Measurements from ENCODE around the gene POLA1. TPM values are rescaled to one million over a fixed set of nuclear protein-coding genes. Genes with fewer than 3 reads are reported as not detected.

POLA1 gene
- total RNA-seq, 2 donors from 2014 or later, result 7.9 to 19.6 TPM

DNA sequence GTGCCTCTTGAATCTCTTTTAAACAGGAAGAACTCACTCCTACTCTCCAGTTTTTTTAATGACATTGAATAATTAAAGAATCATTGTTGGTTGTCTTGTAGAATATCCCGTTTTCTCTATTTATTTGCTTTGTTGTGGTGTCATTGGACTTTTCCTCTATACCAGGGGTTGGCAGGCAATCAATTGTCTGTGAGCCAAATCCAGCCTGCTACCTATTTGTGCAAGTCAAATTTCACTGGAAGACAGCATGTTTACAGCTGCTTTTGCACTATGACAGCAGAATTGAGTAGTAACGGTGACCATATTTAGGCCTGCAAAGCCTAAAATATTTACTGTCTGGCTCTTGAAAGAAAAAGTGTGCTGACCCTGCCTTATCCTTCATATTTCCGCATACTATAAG, 34.8 kb downstream of the POLA1 start:
- Histone ChIP-seq H3K9me3 (no peaks in the 10 kb centered on the region), H3K27me3 (no peaks in the 10 kb centered on the region), H3K27ac (no peak overlapping the region), H3K4me3 (no peak overlapping the region), H3K4me1 (no peaks in the 10 kb centered on the region), H3K9ac (ENCODE audit: low read depth in 2 of 2, low read length in 2 of 2) (no peak overlapping the region), H3K36me3 (no peaks in the 10 kb centered on the region)
- intact Hi-C loops (cut with DNase I), result no loop called here
- no peak for DNase-seq
- TF ChIP-seq CTCF (IDR thresholded peaks at IDR 0.05), result no peak

DNA sequence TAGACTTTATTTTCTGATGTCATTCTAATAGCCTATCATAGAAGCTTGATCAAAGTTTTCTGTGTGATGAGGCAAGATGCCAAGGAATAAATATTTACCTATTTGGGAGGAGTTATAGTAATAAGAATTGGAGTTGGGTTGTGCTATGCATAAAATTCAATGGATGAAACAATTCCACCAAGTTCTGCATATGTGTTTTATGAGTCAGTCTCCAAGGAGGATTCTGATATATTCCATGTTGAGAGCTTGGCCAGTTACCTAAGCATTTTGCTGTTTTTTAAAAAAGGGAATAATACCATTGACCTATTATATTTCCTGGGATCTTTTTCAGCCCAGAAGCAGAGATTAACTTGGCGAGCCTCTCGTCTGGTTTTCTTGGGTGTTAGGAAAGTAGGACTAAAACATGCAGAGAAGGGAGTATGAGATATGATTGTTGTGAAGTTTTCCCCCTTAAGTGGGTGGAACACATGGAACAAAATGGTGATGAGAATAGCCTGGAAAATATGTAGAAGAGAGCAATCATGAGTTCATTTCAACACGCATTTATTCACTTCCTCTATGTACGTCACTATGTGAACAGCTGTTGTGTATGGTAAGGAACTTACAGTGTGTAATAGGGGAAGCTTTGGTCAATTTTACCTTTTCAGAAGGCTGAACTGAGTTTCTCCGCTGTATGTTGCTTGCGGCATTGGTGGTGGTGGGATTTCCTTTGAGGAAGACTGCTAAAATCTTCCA, 39.2 kb downstream of the POLA1 start:
- Histone ChIP-seq H3K9me3 (no peaks in the 10 kb centered on the region), H3K9ac (ENCODE audit: low read depth in 2 of 2, low read length in 2 of 2) (no peak overlapping the region), H3K36me3 (no peaks in the 10 kb centered on the region), H3K4me1 (no peaks in the 10 kb centered on the region), H3K4me3 (no peak overlapping the region), H3K27me3 (no peaks in the 10 kb centered on the region), H3K27ac (no peak overlapping the region)
- no peak for TF ChIP-seq CTCF (IDR thresholded peaks at IDR 0.05)
- DNase-seq, result no peak
- intact Hi-C loops (cut with DNase I), result no loop called here

DNA sequence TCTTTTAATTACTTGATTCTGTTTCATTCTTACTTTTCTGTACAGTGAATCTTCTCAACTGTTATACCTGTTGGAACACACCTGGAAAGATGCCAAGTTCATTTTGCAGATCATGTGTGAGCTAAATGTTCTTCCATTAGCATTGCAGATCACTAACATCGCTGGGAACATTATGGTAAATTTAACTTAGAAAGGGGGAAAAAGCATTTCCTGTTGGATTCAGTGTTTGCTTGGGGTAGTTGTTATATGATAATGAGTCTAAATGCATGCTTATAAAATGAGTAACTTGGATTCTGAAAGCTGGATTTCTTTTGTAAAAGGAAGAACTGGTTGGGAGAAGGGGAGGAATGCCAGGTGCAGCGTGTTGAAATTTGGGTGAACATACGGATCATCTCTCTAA, 47.6 kb downstream of the POLA1 start:
- no peak for TF ChIP-seq CTCF (IDR thresholded peaks at IDR 0.05)
- H3K9me3 ChIP-seq, result no peaks in the 10 kb centered on the region
- H3K4me1 ChIP-seq, result no peaks in the 10 kb centered on the region
- H3K27ac ChIP-seq, result no peak overlapping the region
- no peak overlapping the region for H3K9ac ChIP-seq (ENCODE audit: low read depth in 2 of 2, low read length in 2 of 2)
- H3K4me3 ChIP-seq, result no peak overlapping the region
- no peak for DNase-seq
- intact Hi-C loops (cut with DNase I), result no loop called here
- H3K27me3 ChIP-seq, result no peaks in the 10 kb centered on the region
- no peaks in the 10 kb centered on the region for H3K36me3 ChIP-seq

DNA sequence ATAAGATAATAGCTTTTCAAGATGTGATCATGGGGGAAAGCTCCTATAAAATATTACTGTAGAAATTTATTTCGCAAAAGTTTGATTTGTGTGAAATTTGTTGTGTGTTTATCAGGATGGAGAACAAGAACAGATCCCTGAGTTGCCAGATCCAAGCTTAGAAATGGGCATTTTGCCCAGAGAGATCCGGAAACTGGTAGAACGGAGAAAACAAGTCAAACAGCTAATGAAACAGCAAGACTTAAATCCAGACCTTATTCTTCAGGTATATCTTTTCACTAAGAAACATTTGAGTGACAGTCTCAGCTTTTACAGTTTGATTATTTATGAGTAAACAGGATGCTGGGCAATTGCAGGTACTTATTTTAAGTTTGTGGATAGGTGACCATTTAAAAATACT, 54.5 kb downstream of the POLA1 start:
- no peaks in the 10 kb centered on the region for H3K27me3 ChIP-seq
- H3K4me1 ChIP-seq, result no peaks in the 10 kb centered on the region
- H3K27ac ChIP-seq, result no peak overlapping the region
- H3K4me3 ChIP-seq, result no peak overlapping the region
- no peaks in the 10 kb centered on the region for H3K36me3 ChIP-seq
- H3K9me3 ChIP-seq, result no peaks in the 10 kb centered on the region
- no peak for DNase-seq
- intact Hi-C loops (cut with DNase I), result no loop called here
- no peak overlapping the region for H3K9ac ChIP-seq (ENCODE audit: low read depth in 2 of 2, low read length in 2 of 2)
- no peak for TF ChIP-seq CTCF (IDR thresholded peaks at IDR 0.05)

GRCh38 chrX:24759786-24760185, 66.1 kb downstream of the POLA1 start:
- H3K27me3 ChIP-seq, result no peaks in the 10 kb centered on the region
- H3K36me3 ChIP-seq, result no peaks in the 10 kb centered on the region
- no peak overlapping the region for H3K27ac ChIP-seq
- TF ChIP-seq CTCF (IDR thresholded peaks at IDR 0.05), result no peak
- no peaks in the 10 kb centered on the region for H3K9me3 ChIP-seq
- H3K9ac ChIP-seq (ENCODE audit: low read depth in 2 of 2, low read length in 2 of 2), result no peak overlapping the region
- intact Hi-C loops (cut with DNase I), result no loop called here
- no peaks in the 10 kb centered on the region for H3K4me1 ChIP-seq
- DNase-seq, result no peak
- H3K4me3 ChIP-seq, result no peak overlapping the region

Measured in colonic mucosa (tissue), 4 donors.